ENCODE measurements around the gene TCEAL3. TPM values are rescaled to one million over a fixed set of nuclear protein-coding genes. Genes with fewer than 3 reads are reported as not detected.

The TCEAL3 gene, protein sequence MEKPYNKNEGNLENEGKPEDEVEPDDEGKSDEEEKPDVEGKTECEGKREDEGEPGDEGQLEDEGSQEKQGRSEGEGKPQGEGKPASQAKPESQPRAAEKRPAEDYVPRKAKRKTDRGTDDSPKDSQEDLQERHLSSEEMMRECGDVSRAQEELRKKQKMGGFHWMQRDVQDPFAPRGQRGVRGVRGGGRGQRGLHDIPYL
- 10.1 and 28.7 TPM in 2 replicates for total RNA-seq

DNA sequence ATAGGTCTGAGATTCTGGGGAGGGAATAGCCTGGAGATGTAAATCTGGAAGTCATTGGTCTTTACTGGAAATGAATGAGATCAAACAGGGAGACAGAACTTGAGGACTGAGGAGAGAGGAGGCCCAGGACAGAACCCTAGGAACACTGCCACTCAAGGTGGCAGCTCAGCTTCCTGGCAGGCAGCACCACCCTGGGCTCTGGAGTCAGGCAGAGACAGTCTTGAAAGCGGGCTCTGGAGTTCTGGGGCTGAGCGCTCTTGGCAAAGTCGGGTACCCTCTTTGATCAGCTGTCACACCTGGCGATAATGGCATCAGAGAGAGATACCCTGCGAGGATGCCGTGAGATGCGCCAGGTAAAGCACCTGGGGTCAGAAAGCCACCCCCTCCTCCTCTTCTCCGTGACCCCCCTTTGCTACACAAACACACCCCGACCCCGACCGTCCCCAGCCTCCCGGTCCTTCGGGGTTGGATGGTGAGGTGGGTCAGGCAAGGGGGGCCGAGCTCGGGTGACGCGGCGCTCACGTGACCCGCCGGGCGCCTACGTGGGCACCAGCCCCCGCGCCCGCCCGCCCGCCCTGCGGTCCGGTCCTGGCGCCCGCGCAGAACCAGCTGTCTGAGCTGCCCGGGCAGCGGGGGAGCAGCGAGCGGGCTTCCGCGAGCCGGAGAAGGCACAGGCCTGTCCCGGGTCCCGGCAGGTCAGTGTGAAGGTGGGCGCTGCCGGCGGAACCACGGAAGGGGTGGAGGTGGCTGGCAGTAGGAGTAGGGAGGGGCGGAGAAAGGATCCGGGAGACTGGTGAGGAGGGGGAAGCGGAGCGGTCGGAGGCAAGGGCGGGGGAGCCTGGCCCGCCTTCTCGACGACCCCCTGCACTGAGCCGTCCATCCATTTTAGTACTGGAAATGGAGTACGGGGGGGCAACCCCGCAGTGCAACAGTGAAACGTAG, at the start of gene TCEAL3:
TCEAL3 (plus strand) TSS at position 600 of the 942 bp plus-strand sequence. CDS start 1,102 bp downstream, outside the sequence.
- no peak for DNase-seq (ENCODE audit: low read depth)
- TF ChIP-seq, protein P1, sequence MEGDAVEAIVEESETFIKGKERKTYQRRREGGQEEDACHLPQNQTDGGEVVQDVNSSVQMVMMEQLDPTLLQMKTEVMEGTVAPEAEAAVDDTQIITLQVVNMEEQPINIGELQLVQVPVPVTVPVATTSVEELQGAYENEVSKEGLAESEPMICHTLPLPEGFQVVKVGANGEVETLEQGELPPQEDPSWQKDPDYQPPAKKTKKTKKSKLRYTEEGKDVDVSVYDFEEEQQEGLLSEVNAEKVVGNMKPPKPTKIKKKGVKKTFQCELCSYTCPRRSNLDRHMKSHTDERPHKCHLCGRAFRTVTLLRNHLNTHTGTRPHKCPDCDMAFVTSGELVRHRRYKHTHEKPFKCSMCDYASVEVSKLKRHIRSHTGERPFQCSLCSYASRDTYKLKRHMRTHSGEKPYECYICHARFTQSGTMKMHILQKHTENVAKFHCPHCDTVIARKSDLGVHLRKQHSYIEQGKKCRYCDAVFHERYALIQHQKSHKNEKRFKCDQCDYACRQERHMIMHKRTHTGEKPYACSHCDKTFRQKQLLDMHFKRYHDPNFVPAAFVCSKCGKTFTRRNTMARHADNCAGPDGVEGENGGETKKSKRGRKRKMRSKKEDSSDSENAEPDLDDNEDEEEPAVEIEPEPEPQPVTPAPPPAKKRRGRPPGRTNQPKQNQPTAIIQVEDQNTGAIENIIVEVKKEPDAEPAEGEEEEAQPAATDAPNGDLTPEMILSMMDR (conservative IDR thresholded peaks at IDR 0.05; ENCODE audit: low read depth, low read length), result no peak

DNA sequence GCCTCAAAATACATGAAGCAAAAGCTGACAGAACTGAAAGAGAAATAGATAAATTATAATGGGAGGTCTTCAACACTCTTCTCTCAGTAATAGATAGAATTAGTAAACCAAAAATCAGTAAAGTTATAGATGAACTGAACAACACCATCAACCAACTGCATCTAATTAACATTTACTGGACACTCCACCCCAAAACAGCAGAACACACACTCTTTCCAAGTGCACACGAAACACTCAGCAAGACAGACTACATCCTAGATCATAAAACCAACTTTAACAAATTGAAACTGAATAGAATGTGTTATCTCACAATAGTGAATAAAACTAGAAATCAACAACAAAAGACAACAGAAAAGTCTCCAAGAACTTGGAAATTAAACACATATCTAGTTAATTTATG, 47.5 kb upstream of the TCEAL3 start:
- no peak for DNase-seq (ENCODE audit: low read depth)

More for the DNA sequence above, at the start of gene TCEAL3:
- H3K4me3 ChIP-seq (ENCODE audit: low read depth, low read length), result peak within 1 kb of the TSS; percentile 72

DNA sequence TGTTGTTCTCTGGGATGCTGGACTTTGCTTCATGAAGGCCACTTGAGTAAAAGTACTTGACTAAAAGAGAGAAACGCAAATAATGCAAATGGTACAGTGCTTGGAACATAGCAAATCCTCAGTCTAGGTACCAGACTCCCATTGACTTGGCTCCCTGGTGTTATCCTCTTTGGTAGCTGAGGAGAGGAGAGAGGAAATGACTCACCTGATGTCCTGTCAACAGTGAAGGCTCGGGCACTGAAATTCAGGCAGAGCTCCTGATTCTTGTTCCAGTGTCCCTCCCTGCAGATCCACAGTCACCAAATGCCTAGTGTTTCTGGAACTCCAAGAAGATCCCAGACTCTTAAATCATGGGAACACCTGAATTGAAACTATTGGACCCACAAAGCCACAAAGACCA, 45.0 kb upstream of the TCEAL3 start:
- DNase-seq (ENCODE audit: low read depth), result no peak

More for the DNA sequence above, 47.5 kb upstream of the TCEAL3 start:
- no peak overlapping the region for H3K4me3 ChIP-seq (ENCODE audit: low read depth, low read length)
- TF ChIP-seq, protein P1 (conservative IDR thresholded peaks at IDR 0.05; ENCODE audit: low read depth, low read length), result no peak

DNA sequence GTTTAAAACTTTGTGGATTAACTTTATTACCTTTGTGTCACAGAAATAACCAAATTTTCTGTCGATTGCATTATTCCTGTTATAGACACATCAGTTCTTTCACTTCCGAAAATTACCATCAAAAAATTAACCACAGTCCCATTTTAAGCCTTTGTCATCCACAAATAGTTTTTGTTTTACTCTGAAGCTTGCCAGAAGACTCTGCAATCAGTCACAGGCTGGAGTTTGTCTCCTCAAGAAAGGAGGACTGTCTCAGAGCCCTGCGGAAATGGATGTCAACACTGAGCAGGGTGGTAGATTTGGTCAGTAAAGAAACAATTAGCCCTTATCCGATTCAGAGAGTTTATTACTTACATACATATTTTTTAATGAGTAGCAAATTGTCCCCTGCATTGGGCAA, 42.6 kb upstream of the TCEAL3 start:
- no peak for DNase-seq (ENCODE audit: low read depth)
- H3K4me3 ChIP-seq (ENCODE audit: low read depth, low read length), result no peak overlapping the region
- TF ChIP-seq, protein P1 (conservative IDR thresholded peaks at IDR 0.05; ENCODE audit: low read depth, low read length), result no peak

More for the DNA sequence above, 45.0 kb upstream of the TCEAL3 start:
- TF ChIP-seq, protein P1 (conservative IDR thresholded peaks at IDR 0.05; ENCODE audit: low read depth, low read length), result no peak
- H3K4me3 ChIP-seq (ENCODE audit: low read depth, low read length), result no peak overlapping the region

DNA sequence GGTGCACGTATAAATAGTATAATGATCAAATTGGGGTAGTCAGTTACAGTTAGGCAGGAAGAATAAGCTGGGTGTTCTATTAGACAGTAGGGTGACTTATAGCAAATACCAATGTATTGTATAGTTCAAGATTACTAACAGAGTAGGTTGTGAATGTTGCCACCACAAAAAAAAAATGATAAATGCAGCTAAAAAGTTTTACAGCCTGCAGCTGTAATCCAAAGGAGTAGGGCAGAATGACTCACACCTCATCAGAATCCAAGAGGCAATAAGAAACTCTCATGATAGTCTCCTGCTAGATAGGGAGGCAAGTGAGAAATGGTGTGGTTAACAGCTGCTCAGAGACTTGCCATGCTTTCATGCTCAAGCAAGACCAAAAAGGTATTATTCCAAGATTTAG, 42.0 kb upstream of the TCEAL3 start:
- TF ChIP-seq, protein P1 (conservative IDR thresholded peaks at IDR 0.05; ENCODE audit: low read depth, low read length), result no peak
- no peak for DNase-seq (ENCODE audit: low read depth)

DNA sequence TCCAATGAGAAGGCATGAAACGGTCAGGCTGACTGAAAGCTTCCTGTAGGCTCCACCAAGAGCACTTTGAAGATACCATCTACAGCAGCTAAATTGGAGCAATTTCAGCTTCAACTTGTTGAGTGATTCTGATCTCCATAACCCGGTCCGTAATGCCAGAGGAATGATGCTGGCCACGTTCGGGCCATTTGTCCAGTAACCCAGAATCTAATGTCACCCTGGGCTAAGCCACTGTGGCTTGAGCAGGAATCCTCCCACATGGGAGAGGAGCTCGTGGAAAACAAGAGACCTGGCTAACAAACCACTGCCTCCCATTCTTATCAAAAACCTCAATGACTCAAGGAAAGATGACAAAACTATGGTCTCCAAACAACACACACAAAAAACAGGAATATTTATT, 36.6 kb upstream of the TCEAL3 start:
- H3K4me3 ChIP-seq (ENCODE audit: low read depth, low read length), result no peak overlapping the region
- TF ChIP-seq, protein P1 (conservative IDR thresholded peaks at IDR 0.05; ENCODE audit: low read depth, low read length), result no peak
- no peak for DNase-seq (ENCODE audit: low read depth)

More for the DNA sequence above, 42.0 kb upstream of the TCEAL3 start:
- H3K4me3 ChIP-seq (ENCODE audit: low read depth, low read length), result no peak overlapping the region

Data from epithelial cell of proximal tubule (primary cell).